GM21423 (cell line): ENCODE measurements around the gene MYORG.

Experiments
- ATAC-seq: cut with Tn5 transposase; IDR thresholded peaks from one replicate; pipeline ENCODE4 v1.9.1; 2021; ENCODE audit warnings: mild to moderate bottlenecking, moderate library complexity; ENCODE audit not compliant: unreplicated experiment

MYORG gene

GRCh38 chr9:34376596-34377403 is at the start of gene MYORG:
TSS of gene MYORG (minus strand) at chr9:34376898. CDS start at chr9:34372943, 3,955 bp downstream.
- ATAC-seq, result peak; percentile 83

GRCh38 chr9:34419716-34420504 is 43.2 kb upstream of the MYORG start:
- no peak for ATAC-seq

- ATAC-seq, result no peak
These were observed 41.0 kb upstream of the MYORG start for GRCh38 chr9:34417734-34418133.

- no peak for ATAC-seq
These were observed 36.6 kb upstream of the MYORG start for GRCh38 chr9:34413231-34413852.

GRCh38 chr9:34412336-34412735 is 35.6 kb upstream of the MYORG start:
- no peak for ATAC-seq

GRCh38 chr9:34409154-34409553 is 32.5 kb upstream of the MYORG start:
- no peak for ATAC-seq

GRCh38 chr9:34408173-34408572 is 31.5 kb upstream of the MYORG start:
- no peak for ATAC-seq

- no peak for ATAC-seq
These were observed 29.5 kb upstream of the MYORG start for GRCh38 chr9:34406219-34406618.

- ATAC-seq, result no peak
These were observed 29.0 kb upstream of the MYORG start for GRCh38 chr9:34405719-34406118.

- no peak for ATAC-seq
These were observed 27.1 kb upstream of the MYORG start for GRCh38 chr9:34403554-34404380.

GRCh38 chr9:34400686-34401602 is 24.2 kb upstream of the MYORG start:
- ATAC-seq, result no peak

- no peak for ATAC-seq
These were observed 23.6 kb upstream of the MYORG start for GRCh38 chr9:34400275-34400674.

GRCh38 chr9:34399729-34400128 is 23.0 kb upstream of the MYORG start:
- no peak for ATAC-seq

- ATAC-seq, result no peak
These were observed 22.2 kb upstream of the MYORG start for GRCh38 chr9:34398875-34399274.

- no peak for ATAC-seq
These were observed 19.8 kb upstream of the MYORG start for GRCh38 chr9:34396276-34397214.

- no peak for ATAC-seq
These were observed 15.8 kb upstream of the MYORG start for GRCh38 chr9:34392511-34392910.

GRCh38 chr9:34387239-34387638 is 10.5 kb upstream of the MYORG start:
- ATAC-seq, result no peak

GRCh38 chr9:34386656-34387055 is 10.0 kb upstream of the MYORG start:
- no peak for ATAC-seq
